ENCODE measurements around the gene HEPN1.

Gene HEPN1

DNA sequence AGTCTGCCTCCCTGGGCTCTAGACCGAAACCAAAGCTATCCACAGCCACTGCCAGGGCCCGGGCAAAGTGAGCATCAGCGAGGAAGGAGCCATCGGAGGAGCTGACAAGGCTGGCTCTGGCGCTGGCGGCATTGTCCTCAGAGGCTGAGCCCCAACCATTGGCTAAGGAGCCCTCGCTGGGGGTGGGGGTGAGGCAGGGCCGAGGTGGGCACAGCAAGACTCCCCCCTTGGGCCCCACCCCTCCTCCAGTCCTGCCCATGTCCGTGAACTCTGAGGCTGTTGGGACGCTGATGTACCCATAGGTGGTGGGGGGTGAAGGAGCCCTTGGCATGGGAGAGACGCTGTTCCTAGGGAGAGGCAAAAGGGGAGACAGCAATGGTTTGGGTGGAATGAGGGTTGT is 32.6 kb upstream of the HEPN1 start:
- no peak for DNase-seq

DNA sequence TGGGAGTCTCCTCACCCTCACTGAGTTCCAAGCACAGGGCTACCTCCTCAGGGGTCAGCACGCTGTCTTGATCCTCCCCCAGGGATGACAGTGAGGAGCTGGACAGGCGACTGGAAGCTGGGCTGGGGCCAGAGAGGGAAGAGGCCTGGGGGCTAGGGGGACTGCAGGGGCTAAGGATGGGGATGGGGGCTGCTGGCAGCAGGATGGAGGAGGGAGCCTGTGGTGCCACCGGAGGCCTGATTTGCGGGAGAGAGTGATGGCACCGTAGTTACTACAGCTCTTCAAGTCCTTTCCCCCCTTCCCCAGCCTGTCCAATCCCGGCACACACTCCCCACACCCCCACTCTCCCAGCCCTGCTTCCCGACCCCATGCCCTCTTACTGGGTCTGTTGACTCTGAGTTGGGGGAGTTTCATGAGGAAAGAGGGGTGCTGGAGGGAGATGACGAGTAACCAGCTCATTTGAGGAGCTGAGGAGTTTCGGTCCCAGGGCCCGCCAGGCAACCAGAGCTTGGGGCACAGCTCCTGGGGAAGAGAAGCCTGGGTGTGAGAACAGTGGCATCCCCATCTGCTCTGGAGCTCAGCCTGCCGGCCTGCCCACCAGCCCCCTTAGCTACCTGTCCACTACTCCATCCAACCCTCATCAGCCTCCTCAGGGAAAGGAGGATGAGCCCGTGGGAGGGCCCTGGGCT is 31.9 kb upstream of the HEPN1 start:
- no peak for DNase-seq

DNA sequence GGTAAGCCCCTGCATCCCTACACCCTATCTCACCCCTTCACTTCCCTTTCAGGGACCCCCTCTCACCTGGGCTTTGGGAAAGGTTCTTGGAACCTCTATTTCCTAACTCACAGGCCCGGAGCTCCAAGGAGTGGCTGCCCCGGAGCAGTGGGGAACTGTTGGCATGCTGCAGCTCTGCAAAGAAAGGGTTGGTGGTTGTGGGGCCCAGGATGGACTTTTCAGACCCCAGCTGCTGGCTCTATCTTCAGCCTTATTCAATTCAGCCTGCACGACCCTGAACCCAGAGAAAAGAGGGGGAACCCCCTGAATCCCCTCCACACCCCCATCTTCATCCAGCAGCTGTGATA is 31.4 kb upstream of the HEPN1 start:
- no peak for DNase-seq

DNA sequence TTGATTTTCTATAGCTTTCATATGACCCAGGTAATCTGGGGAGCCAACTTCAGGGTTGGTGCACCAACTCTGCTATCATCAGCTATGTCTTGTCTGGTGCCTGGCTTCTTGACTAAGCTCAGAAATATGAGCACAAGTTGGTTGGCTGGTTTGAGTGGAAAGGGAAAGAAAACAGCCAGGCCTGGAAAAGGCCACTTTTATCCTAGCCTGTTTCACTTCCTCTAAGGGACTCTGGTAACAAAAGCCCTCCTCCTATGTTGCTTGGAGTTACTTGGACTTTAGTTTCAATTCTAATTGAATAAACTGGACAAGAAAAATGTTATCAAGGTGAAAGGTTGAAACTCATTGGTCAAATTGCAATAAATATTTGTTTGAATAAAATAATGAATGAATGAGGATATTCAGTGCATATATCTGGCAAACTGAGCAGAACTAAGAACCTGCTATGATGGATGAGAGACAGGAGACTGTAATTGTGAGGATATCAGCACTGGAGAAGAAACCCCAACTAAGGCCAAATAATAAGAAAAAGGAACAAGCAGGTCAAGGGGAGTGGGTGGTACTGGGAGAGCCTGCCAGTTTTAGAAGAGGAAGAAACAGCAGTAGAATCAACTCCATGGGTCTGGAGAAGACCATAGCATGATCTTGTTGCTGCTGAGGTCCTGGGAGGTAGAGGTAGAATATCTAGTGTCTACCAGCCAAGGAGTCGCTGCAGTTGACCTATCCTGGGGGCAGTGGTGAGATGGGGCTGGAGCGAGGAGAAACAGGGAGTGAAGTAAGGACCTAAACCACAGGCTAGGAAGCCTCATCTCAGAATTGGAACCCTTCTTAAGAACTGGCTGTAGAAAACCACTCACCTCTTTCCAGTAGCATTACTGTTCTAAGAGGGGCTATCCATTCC is 29.6 kb upstream of the HEPN1 start:
- DNase-seq: no peak

DNA sequence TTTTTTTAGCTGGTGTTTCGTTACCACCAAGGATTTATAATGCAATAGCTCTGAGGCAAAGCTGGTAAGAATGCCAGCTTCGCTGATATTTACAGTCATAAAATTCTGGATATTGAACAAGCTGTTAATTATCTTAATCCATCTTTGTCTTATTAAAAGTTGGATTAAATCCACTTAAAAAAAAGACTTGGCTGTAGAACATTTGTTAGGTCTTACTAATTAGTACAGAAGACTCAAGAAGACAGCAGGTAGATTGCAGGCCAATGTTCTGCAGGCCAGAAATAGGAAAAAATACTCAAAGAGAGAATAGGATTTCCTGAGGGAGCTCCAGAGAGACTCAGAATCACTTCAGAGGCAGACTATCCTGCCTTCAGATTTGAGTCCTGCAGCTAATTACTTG is 28.9 kb upstream of the HEPN1 start:
- DNase-seq: no peak

DNA sequence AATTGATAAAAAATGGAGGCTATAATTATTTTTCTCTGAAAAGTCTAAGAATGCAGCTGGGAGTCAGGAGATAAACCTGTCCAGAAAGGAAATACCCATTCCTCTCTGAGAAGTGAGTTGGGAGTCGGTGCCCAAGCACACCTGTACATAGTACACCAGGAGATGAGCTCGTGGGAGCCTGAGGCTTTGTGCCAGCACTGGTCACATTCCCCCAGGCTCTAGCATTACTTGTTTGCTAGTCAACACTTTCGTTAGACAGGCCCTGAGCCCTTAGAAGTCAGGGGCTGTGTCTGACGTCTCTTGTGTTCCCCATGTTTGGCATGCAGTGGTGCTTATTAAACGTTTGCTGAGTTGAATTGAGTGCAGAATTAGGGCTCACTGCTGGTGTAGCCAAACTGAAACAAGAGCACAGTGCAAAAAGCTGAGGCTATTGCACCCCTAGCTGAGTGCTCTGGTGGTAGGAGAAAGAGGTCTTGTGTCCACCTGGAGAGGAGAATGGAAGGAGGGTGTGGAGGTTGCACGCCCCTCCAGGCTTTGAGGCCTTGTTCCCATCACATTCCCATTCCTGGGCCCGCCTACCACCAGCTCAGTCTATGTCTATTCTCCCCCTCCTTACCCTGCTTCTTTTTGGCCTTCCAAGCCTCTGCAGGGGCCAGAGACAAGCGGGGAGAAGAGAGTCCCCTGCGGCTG is 28.2 kb upstream of the HEPN1 start:
- DNase-seq: no peak

DNA sequence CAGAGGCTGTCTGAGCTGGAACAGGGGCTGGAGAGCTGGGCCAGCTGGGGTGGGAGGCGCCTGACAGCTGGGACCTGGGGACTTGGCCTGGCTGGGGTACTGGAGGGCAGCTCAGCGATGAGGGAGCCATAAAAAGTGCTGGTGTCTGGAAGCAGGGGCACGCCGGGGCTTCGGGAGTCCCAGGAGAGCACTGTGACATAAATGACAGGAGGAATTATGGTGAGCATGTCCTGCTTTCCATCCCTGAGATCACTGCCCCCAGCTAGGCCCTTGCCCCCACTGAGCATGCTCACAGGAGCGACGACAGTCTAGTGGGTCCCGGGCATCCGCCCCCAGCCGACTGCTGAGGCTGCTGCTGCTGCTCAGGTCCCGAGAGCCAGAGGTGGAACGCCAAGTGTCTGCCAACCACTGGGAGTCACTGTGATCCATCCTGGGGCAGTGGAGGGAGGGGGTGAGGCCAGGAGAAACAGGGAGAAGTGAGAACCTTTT is 27.6 kb upstream of the HEPN1 start:
- DNase-seq: no peak

- DNase-seq: no peak
These were observed 26.9 kb upstream of the HEPN1 start for GRCh38 chr11:124892146-124892545.

DNA sequence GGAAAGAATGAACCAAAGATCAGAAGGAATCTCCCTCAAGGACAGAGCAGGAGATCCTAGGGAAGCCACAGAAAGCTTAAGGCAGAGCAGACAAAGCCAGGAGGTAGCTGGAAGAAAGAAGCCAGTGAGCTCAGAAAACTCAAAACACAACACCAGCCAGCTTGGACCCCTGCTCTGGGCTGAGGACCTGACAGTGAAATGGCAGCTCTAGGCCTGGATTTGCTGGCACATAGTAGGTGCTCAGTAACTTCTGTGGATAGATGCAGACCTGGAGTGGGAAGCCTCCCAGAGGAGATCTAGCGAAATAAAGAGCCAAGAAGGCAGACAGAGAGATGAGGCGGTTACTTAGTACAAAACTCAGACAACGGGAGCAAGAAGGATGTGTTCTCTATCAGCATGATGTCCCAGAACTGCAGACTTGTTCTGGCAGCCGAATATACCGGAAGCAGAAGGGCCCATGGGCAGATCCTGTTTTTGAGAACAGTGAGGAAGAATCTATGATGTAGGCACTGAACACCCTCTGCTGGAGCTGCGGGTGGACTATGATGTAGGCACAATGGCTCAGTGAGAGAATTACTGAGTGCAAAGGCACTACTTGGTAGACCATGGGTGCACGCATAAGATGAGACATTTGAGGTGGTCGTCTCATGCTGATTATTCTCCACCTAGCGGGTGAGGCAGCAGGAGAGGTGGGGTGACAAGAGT is 26.1 kb upstream of the HEPN1 start:
- no peak for DNase-seq

DNA sequence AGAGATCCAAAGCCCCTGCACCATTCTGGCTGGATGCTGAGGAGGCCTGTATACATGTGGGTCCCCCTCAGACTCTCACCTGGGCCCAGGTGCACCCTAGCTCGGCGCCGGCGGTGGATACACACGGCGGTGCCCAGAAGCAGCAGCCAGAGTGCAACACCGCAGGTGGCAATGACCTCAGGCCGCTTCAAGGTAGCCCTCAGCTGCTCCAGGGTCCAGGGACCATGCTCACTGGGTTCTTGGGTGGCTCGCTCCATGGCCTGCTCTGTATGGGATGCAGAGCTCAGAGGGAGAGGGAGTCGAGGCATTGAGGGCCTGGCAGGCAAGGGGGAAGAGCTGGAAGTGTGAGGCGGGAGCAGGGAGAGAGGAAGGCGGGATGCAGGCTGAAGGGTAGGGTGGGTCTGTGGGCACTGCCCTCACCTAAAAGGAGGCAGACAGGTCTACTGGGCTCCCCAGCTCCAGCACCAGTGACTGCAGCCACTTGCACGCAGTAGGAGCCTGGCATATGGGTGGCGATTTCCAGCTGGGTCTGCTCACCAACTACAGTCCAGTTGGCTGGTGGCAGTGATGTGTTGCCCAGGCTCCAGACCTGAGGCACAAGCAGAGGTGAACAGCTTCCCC is 25.2 kb upstream of the HEPN1 start:
- DNase-seq: no peak

- no peak for DNase-seq
These were observed 24.2 kb upstream of the HEPN1 start for GRCh38 chr11:124894606-124895430.

GRCh38 chr11:124895471-124895971 is 23.5 kb upstream of the HEPN1 start:
- no peak for DNase-seq

DNA sequence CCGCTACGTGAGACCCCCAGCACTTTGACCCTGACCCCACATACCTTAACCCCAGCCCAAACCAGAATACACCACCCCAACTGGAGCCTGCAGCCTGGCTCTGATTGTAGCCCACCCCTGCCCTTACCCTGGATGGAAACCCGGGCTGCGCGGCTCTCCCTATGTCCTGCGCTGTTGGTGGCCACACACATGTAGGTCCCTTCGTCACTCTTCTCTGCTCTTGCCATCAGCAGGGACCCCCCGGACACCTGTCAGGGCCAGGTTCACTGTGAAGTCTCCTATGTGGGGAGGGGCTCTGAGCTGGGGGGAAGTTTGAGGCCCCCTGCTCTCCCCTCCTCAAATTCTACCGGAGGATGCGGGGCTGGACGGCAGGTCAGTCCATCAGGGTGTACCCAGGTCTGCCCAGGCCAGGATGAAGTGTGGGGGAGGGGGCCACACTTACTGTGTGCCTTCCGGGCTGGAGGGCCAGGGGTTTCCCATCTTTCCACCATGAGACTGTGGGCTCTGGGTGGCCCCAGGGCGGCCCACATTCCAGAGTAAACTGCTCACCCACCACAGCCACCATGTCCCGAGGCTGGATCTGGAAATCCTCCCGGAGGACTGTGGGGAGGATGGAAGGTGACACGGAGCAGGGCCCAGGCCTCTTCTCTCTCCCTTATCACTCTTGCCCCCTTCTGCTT is 22.8 kb upstream of the HEPN1 start:
- DNase-seq: no peak

DNA sequence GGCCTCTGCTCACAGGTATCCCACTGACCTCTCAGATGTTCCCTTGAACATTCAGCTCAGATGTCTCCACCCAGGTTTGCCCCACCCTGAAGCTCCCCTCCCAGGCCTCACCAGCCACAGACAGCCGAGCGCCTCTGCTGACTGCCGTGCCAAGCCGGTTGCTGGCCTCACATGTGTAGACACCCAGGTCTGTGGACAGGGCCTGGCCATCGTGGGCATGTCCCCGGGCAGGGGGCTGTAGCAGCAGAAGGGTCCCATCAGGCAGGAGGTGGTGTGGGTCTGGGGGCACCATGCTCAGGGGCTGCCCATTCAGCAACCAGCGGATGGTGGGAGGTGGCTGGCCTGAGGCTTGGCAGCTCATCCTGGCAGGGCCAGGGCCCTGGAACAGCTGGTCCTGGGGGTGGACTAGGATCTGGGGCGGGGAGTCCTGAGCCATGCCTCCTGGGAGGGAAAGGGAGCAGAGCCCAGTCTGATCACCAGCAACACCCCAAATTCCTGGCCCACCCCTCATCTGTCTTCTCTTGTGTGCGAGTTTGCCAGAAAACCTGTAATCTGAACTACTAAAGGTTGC is 22.1 kb upstream of the HEPN1 start:
- no peak for DNase-seq

DNA sequence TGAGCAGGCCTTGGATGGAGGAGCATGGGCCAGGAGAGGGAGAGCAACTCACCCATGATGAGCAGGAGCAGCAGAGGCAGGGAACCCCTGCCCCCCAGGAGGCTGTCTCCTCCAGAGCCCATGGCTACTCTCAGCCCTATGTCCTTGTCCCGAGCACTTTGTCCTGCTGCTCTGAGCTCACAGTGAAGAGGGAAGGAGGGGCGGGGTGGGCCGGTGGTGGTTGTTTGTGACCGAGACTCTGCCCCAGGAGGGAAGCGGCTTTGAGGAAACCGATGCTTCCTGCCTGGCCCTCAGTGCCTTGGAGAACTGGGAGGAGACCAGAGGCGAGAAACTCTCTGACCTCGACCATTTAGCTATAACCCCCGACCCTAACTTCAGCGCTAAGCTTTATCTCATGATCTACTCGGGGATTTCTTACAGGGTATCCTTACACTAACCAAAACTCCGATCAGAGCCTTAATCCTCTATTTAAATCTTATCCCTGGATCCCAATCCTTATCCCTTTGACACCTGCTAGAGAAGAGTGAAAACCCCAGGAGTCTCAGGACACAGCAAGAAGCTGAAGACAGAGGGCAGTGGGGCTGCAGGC is 21.3 kb upstream of the HEPN1 start, which contains the start of gene ROBO4:
Gene ROBO4, minus strand, starts transcription at position 192 of the 589 bp plus-strand sequence. Its CDS starts 70 bp downstream, at position 122.
- no peak for DNase-seq

GRCh38 chr11:124898263-124898680 is 20.8 kb upstream of the HEPN1 start:
- DNase-seq: no peak

GRCh38 chr11:124898711-124899110 is 20.3 kb upstream of the HEPN1 start:
- no peak for DNase-seq

GRCh38 chr11:124899383-124900145 is 19.5 kb upstream of the HEPN1 start:
- DNase-seq: no peak

DNA sequence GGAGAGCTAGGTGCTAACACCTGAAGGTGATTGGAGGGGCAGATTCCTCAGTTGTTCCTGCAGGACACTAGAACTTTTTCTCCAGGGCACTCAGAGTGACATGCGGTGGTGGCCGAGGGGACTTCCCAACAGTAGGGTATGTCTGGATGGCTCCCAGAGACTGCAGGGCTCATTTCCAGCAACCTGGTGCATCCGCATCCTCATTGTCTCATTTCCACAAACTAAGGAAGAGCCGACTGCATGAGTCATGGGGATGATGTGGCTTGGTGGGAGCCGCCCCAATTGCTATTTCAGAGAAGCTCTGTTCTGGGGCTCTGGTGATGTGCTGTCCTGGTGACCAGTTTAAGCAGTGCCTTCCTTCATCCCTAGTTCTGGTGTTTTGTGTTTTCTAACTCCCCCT is 18.6 kb upstream of the HEPN1 start:
- DNase-seq: no peak

All from NK-92 treated with Interleukin-12 subunit alpha and Interleukin-12 subunit beta, amount 100 ng/mL, for 24 hours (cell line).